Astrocyte (in vitro differentiated cells and primary cell): ENCODE measurements around the gene UBE2G2. TPM values are rescaled to one million over a fixed set of nuclear protein-coding genes. Genes with fewer than 3 reads are reported as not detected.

ENCODE experiments used
- DNase-seq: peaks from one replicate; pipeline ENCODE4 v3.0.0-alpha.2; 2010; ENCODE audit warnings: low read depth
- FAIRE-seq: peaks from 2 replicates; lab custom pipeline; 2011; peaks lifted over from hg19 to GRCh38; lab: Jason Lieb, UNC
- H2AFZ ChIP-seq: 2 replicates; pipeline ENCODE4 v1.6.0; 2012; ENCODE audit warnings: low read depth, low read length, inconsistent platforms
- H3K27ac ChIP-seq: 2 replicates; pipeline ENCODE4 v1.5.1; 2011; ENCODE audit warnings: low read depth, low read length, inconsistent platforms
- H3K27me3 ChIP-seq: 2 replicates; pipeline ENCODE4 v1.6.0; 2011; ENCODE audit warnings: low read length, inconsistent platforms; ENCODE audit not compliant: insufficient read depth
- H3K36me3 ChIP-seq: 2 replicates; pipeline ENCODE4 v1.5.1; 2011; ENCODE audit warnings: low read length, inconsistent platforms; ENCODE audit not compliant: insufficient read depth
- H3K4me1 ChIP-seq: 2 replicates; pipeline ENCODE4 v1.5.1; 2011; ENCODE audit warnings: low read length, inconsistent platforms; ENCODE audit not compliant: insufficient read depth
- H3K4me2 ChIP-seq: 2 replicates; pipeline ENCODE4 v1.6.0; 2012; ENCODE audit warnings: low read length, inconsistent platforms
- H3K4me3 ChIP-seq: 2 replicates; pipeline ENCODE4 v1.5.1; 2011; ENCODE audit warnings: low read depth, mild to moderate bottlenecking, low read length, inconsistent platforms; ENCODE audit not compliant: insufficient read depth
- H3K79me2 ChIP-seq: 2 replicates; pipeline ENCODE4 v1.6.0; 2012; ENCODE audit warnings: mild to moderate bottlenecking, low read length, inconsistent platforms; ENCODE audit not compliant: insufficient read depth
- H3K9ac ChIP-seq: 2 replicates; pipeline ENCODE4 v1.6.0; 2012; ENCODE audit warnings: mild to moderate bottlenecking, low read length, inconsistent platforms
- H3K9me3 ChIP-seq: 2 replicates; pipeline ENCODE4 v1.5.1; 2012; ENCODE audit warnings: low read depth, mild to moderate bottlenecking, low read length, inconsistent platforms; ENCODE audit not compliant: insufficient read depth
- H4K20me1 ChIP-seq: 2 replicates; pipeline ENCODE4 v1.6.0; 2012; ENCODE audit warnings: low read length, inconsistent platforms; ENCODE audit not compliant: insufficient read depth
- H3K27ac Mint-ChIP-seq: one replicate; pipeline ENCODE4 v1.8.0; 2021; ENCODE audit warnings: mild to moderate bottlenecking, mixed read lengths; ENCODE audit not compliant: unreplicated experiment
- H3K27me3 Mint-ChIP-seq: one replicate; pipeline ENCODE4 v1.8.0; 2021; ENCODE audit warnings: low read depth, mixed read lengths; ENCODE audit not compliant: unreplicated experiment
- H3K36me3 Mint-ChIP-seq: one replicate; pipeline ENCODE4 v1.8.0; 2021; ENCODE audit warnings: low read depth, mixed read lengths; ENCODE audit not compliant: unreplicated experiment
- H3K4me1 Mint-ChIP-seq: one replicate; pipeline ENCODE4 v1.8.0; 2021; ENCODE audit warnings: low read depth, mixed read lengths; ENCODE audit not compliant: unreplicated experiment
- H3K4me3 Mint-ChIP-seq: one replicate; pipeline ENCODE4 v1.8.0; 2021; ENCODE audit warnings: mild to moderate bottlenecking, moderate library complexity, mixed read lengths; ENCODE audit not compliant: unreplicated experiment
- H3K9me3 Mint-ChIP-seq: one replicate; pipeline ENCODE4 v1.8.0; 2021; ENCODE audit warnings: mild to moderate bottlenecking, mixed read lengths; ENCODE audit not compliant: unreplicated experiment
- CTCF ChIP-seq: IDR thresholded peaks from 2 replicates; pipeline ENCODE4 v1.5.1; 2011; ENCODE audit warnings: low read depth, mild to moderate bottlenecking, inconsistent platforms, low read length, moderate library complexity; ENCODE audit not compliant: insufficient read depth
- EZH2 ChIP-seq: IDR thresholded peaks from 2 replicates; pipeline ENCODE4 v1.6.1; 2012; ENCODE audit warnings: mild to moderate bottlenecking, low read length, inconsistent platforms; ENCODE audit not compliant: insufficient read depth
- total RNA-seq: library from RNA; stranded (reverse); gene quantifications from 2 replicates; pipeline ENCODE4 v1.2.1, GENCODE V29; 2021

Gene UBE2G2
- total RNA-seq, 1 donor from 2014 or later = 74.5 TPM

- peaks cover 28% of the 10 kb centered on the region for H4K20me1 ChIP-seq
- H3K9me3 ChIP-seq = no peaks in the 10 kb centered on the region
- no peak overlapping the region for H3K27ac ChIP-seq
- no peaks in the 10 kb centered on the region for H3K27me3 ChIP-seq
- DNase-seq (no peak), FAIRE-seq (no peak)
- no peak overlapping the region for H3K4me3 ChIP-seq
- no peaks in the 10 kb centered on the region for H3K79me2 ChIP-seq
- Mint-ChIP-seq H3K36me3 (peaks cover 14% of the 10 kb centered on the region), H3K27me3 (no peaks in the 10 kb centered on the region), H3K4me3 (no peak overlapping the region), H3K27ac (no peak overlapping the region), H3K9me3 (peaks cover 1% of the 10 kb centered on the region), H3K4me1 (peaks cover 9% of the 10 kb centered on the region)
- TF ChIP-seq CTCF (no peak), EZH2 (no peak)
- H2AFZ ChIP-seq = no peak overlapping the region
- H3K36me3 ChIP-seq = peaks cover 15% of the 10 kb centered on the region
- H3K4me1 ChIP-seq = peaks cover 13% of the 10 kb centered on the region
- H3K9ac ChIP-seq = no peak overlapping the region
- H3K4me2 ChIP-seq = no peak overlapping the region
Measured at GRCh38 chr21:44767834-44768831, 33.5 kb downstream of the UBE2G2 start.

GRCh38 chr21:44766818-44767354 is 34.7 kb downstream of the UBE2G2 start:
- no peak overlapping the region for H3K4me3 Mint-ChIP-seq
- peaks cover 4% of the 10 kb centered on the region for H3K36me3 Mint-ChIP-seq
- H3K79me2 ChIP-seq = no peaks in the 10 kb centered on the region
- peaks cover 9% of the 10 kb centered on the region for H3K4me1 Mint-ChIP-seq
- TF ChIP-seq CTCF = no peak
- no peak for TF ChIP-seq EZH2
- peaks cover 12% of the 10 kb centered on the region for H3K36me3 ChIP-seq
- no peaks in the 10 kb centered on the region for H3K9me3 ChIP-seq
- H2AFZ ChIP-seq = no peak overlapping the region
- no peaks in the 10 kb centered on the region for H3K27me3 ChIP-seq
- no peak for DNase-seq
- no peaks in the 10 kb centered on the region for H3K9me3 Mint-ChIP-seq
- H3K4me1 ChIP-seq = peaks cover 13% of the 10 kb centered on the region
- no peaks in the 10 kb centered on the region for H3K27me3 Mint-ChIP-seq
- H3K27ac ChIP-seq = no peak overlapping the region
- H3K4me2 ChIP-seq = no peak overlapping the region
- FAIRE-seq = no peak
- no peak overlapping the region for H3K4me3 ChIP-seq
- H3K27ac Mint-ChIP-seq = no peak overlapping the region
- no peak overlapping the region for H3K9ac ChIP-seq
- peaks cover 16% of the 10 kb centered on the region for H4K20me1 ChIP-seq
